HG02763 (cell line): ENCODE results near the gene VSTM5.
"Not testable (repeated sequence)": the region's sequence is repeated elsewhere in the genome, so short reads cannot be mapped to it uniquely, and the experiment has no call there.

Experiments used
- ATAC-seq: cut with Tn5 transposase; IDR thresholded peaks from one replicate; pipeline ENCODE4 v1.9.1; 2021; ENCODE audit warnings: mild to moderate bottlenecking, moderate library complexity; ENCODE audit not compliant: unreplicated experiment

The VSTM5 gene, protein sequence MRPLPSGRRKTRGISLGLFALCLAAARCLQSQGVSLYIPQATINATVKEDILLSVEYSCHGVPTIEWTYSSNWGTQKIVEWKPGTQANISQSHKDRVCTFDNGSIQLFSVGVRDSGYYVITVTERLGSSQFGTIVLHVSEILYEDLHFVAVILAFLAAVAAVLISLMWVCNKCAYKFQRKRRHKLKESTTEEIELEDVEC

DNA sequence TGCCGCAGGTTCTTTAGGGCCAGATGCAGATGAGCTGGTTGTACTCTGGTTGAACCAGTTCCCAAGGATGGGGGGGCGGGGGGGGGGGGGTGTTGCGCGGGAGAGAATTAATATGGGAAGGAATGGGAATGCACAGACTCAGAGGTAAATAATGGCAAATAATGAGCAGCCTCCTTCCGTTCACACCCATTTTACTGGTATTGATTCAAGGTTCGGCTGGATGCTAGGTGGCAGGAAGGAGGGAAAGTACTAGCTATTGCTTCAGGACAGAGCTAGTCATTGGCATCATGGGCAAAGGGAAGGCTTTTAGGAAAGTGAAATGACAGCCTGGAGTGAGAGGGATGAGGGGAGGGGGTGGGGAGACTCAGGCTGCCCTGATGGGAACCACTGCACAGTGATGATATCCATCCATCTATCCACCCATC, at the start of gene VSTM5:
VSTM5 (minus strand) TSS at position 25 of the 425 bp plus-strand sequence. CDS start 116 bp downstream, outside the sequence.
- ATAC-seq: no peak

DNA sequence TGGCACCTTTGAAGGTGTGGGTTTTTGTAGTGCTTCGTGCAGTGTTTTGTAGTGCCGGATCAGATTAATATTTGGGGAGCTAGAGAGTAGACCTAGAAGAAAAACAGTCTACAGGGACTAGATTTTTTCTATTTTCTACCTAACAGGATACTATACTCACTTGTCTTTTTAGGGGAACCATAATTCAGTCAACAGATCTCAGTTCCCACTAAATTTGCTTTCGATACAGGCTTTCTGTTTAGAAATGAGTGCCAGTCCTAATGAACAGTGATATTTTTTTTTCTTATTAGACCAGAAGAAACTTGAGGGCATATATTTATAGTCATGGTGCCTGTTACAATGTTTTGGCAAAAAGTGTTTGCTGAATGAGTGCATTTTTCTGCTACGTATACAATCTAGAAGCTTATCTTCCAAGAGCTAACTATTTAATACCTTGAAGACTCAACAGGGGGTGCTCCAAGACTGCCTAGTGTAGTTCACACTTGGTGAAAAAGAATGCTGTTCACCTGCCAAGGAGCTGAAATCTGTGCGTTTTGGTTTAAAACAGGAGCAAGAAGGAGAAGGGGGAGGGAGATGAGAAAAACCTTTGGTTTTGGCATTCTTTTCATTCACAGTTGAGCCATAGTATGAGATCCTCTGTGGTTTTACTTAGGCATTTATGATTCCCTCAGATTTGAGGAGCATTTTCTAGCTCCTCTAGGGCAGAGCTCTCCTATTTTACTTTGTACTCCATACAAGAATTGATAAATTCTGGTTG, 44.9 kb upstream of the VSTM5 start:
- ATAC-seq: no peak

DNA sequence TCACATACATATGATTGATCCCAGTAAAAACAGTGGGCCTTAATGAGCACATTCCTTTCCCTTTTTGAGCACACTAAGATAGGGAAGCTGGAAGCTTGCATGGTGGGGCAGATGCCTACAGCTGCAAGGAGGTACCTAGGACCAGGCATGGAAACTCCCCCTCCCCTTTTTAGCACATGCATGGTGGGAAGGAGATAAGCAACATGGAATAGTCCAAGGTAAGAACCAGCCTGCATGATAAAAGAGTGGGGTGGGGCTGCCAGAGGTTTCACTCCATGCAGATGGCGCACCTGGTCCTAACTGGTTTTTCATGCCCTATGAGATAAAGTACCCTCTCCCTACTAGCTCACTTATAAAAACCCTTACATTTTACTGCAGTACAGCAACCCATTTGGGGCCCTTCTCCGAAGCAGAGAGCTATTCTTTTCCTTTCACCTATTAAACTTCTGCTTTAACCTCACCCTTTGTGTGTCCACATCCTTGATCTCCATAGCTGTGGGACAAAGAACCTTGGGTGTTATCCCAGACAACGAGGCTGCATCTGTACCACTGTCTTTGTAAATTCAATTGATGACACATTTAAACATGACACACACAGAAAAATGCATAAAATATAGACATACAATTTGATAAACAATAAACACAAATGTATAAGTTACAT, 40.1 kb upstream of the VSTM5 start:
- no peak for ATAC-seq

DNA sequence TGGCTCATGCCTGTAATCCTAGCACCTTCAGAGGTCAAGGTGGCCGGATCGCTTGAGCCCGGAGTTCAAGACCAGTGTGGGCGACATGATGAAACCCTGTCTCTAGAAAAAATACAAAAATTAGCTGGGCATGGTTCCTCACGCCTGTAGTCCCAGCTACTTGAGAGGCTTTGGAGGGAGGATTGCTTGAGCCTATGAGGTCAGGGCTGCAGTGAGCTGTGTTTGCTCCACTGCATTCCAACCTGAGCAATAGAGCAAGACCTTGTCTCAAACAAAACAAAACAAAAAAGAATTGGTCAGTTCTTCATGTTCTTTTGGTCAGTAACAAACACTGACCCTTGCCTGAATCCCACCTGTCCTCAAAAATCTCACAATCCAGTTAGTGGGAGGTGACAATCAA, 36.7 kb upstream of the VSTM5 start:
- ATAC-seq: no peak

DNA sequence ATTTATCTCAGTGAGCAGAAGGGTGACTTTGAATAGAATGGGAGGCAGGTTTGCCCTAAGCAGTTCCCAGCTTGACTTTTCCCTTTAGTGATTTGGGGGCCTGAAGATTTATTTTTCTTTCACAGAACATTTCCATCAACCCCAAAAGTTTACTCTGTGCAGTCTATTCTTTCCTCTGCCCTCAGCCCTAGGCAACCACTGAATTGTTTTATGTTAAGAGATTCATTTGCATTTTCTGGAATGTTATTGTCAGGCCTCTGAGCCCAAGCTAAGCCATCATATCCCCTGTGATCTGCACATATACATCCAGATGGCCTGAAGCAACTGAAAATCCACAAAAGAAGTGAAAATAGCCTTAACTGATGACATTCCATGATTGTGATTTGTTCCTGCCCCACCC, 28.7 kb upstream of the VSTM5 start:
- ATAC-seq: not testable (repeated sequence)

DNA sequence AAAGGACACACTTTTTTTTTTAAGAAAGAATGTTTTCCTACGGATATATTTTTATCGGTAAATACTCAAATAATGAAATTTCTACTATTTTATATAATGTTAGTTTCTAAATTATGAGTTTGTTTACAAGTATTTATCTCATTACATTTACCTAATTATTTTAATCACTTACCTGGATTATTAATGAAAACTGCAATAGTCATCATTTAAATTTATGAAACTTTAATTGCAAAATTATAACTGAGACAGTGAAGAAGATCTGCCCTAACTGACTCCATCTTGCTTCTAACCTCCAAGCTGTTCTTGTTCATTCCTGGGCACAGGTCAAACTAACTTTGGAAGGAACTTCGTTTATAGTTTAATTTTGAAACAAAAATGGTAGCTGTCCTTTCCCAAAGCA, 25.2 kb upstream of the VSTM5 start:
- ATAC-seq: no peak

DNA sequence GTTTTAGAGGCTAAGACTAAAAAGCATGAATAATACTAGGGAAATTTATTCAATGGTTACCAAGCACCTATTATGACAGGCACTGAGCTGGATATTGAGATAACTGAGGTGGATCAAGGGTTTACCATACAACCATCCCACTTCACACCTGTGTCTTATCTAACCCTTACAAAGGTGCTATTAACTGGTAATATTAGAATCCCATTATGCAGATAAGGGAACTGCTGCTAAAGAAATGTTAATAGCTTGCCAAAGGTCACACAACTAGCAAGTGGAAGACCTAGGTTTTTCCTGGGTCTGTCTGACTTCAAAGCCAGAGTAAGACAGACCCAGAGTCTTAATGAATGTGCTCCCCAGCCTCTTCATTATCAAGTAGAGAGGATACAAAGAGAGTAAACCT, 21.1 kb upstream of the VSTM5 start:
- ATAC-seq: no peak

DNA sequence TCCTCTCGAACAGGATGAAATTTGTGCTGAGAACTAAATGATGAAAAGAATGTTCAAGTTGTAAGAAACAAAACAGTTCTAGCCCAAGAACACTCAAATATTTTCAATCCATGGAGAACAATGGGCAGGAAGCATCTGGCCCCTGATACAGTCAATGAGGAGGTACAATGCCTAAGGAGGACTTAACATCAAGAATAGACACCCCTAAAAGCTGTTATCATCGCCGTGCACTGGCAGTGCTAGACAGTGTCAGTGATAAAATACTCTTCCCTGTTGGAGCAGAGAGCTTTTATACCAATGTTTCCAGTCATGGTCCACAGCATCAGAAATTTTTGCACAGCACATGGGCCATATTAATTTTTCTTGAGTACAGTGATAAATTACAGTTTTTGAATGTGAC, 20.2 kb upstream of the VSTM5 start:
- ATAC-seq: no peak

DNA sequence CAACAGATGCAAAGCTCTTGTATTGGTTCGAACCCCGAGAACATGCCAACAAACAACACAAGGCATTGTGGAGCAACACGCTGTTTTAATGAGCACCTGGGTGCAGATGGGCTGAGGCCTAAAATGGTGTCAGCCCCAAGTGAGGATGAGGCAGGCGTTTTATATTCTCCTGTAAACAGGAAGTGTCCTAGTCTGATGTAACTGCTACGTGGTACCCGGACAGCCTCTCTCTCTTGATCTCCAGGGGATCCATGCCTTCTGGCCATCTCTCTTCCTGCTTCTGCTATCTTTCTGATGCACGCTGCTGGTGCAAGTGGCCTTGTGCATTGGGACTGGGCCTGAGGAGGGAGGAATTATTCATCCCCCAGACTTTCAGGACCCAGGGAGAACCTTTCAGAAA, 19.4 kb upstream of the VSTM5 start:
- no peak for ATAC-seq

DNA sequence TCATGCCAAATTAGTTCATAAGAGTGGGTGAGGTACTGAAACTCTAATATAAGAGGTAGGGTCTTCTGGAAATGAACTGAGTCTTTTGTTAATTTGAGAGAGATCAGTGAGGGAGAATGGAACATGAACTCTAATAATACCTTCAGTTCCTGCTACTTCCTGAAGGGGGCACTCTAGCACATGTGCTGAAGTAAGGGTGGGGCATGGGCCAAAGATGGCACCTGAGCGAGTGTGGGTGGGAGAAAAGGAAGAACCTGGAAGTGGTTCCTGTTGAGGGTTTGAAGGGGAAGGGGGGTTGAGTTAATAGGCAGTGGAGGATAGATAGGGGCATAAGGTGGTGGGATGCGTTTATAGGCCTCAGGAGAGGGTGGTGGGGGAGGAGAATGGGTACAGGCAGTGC, 18.0 kb upstream of the VSTM5 start:
- not testable (repeated sequence) for ATAC-seq

DNA sequence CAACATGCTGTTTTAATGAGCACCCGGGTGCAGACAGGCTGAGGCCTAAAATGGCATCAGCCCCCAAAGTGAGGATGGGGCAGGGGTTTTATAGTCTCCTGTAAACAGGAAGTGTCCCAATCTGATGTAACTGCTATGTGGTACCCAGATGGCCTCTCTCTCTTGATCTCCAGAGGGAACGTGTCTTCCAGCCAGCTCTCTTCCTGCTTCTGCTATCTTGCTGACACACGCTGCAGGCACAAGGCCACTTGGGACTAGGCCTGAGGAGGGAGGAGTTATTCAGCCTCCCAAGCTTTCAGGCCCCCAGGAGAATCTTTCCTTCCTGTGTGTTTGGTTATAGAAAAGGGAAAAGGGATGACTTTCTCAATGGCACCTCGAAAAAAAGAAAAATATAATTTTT, 11.4 kb upstream of the VSTM5 start:
- ATAC-seq: no peak

DNA sequence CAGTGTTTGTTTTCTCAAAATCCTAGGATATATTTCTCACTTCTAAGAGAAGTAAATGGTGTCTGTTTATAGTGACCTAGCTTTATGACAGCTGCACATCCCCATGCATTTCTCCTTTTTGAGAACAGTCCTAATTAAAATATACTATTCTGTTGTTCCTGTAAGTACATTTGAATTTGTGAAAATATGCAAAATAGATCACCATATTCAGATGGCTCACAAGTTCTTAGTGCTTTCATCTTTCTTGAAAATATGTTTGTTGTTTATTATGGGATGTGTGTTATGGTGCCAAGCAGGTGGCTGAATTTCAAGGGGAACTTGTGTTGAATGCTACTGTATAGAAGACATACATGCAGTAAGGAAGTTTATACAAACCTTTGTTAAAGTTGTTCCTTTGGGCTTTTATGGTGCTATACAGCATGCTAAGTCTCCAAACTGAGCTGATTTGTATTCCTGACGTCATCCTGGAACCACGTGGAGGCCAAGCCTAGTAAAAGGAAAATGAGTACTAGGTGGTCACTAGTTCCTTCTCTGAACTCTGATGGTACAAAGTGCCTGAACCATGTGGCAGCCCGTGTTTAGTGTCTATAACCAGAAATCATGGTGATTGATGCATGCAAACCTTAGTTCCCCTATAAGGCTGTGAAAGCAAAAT, 7.8 kb upstream of the VSTM5 start:
- no peak for ATAC-seq

DNA sequence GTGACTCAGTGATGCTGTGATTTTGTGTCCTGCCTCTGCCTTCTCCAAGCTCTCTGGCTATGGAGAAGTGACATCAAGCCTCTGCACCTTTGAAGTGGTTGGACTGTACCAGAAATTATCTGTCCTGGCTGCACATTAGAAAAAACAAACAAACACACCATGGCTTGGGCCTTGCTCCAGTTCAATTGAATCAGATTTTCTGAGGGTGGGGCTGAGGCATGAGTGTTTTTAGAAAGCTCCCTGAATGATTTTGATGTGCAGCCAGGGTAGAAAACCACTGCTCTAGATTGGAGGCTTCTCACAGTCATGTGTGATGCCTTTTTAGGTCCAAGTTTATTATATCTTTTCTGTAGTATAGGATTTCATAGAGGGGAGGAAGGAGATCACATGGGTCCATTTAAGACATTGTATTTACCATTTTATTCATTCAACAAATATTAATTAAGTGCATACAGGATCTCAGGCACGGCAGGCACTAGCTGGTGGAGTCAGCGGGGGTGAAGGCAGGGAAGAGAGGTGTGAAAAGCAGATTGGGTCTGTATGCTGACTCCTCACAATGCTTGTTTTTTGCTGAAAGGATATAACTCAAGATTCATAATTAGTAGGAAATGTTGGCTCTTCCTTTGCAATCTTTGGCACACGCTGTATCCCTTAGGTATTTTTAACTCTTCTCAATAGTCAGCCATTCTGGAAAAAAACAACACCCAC, 7.1 kb upstream of the VSTM5 start:
- ATAC-seq: no peak

DNA sequence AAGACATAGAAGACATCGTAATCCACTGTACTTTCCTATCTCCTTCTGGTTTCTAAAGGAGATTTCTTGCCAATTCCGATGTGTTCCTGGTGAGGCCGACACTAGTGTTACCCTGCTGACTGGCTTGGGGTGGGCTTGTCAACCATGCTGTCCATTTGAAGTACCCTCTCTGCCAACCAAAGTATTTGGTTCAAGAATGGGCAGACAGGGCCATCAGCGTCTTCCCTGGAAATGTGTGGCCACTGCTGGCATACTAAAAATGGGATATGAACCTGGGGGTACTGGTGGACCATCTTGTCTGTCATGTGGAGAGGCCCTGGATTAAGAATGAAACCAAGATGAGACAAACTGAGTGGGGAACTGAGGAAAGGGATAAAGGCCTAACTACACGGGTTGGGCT, 1.8 kb upstream of the VSTM5 start:
- ATAC-seq: no peak

DNA sequence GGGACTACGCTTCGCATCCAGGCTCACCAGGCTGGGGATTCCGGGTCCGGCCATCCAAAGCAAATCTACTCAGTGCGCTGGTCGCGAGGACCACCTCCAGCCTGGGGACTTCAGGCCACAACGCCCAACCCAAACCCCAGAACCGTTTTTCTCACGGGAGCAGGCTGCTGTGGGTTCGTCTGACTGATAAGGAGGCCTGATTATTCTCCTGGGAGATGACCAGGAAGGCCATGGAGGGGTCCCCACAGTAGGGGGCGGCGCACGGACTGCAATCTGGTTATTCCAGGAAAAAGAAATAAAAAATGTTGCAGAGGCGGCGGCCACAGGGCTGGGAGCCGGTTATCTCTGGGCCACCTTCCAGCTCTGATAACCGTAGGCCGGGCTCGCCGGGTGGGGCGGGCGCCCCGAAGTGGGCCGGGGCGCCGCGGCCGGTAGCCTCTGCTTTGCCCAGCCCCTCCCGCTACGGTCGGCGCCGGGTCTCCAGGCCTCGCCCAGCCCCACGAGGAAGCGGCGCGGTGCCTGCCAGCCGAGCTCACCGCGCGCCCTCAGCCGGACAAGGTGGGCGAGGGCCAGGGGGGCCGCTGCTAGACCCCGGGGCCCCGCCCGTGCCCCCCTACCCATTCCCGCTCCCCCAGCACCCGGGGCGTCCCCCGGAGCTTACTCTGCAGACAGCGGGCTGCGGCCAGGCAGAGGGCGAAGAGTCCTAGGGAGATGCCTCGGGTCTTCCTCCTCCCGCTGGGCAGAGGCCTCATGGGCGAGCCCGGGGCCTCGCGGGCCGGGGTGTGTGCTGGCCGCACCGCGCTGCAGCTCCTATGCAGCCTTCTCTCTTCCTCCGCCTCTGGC, 446 bp downstream of the VSTM5 start:
- no peak for ATAC-seq

DNA sequence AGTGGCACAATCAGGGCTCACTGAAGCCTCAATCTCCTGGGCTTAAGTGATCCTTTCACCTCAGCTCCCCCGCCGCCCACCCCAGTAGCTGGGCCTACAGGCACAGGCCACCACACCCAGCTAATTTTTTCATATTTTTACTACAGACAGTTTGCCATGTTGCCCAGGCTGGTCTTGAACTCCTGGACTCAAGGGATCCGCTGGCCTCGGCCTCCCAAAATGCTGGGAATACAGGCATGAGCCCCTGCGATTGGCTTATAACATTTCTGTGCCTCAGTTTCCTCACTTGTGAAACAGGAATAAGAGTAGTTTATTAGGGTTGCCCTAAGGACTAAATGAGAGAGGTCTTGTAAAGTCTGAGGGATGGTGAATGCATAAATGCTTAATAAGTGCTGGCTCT, 1.2 kb downstream of the VSTM5 start:
- no peak for ATAC-seq

DNA sequence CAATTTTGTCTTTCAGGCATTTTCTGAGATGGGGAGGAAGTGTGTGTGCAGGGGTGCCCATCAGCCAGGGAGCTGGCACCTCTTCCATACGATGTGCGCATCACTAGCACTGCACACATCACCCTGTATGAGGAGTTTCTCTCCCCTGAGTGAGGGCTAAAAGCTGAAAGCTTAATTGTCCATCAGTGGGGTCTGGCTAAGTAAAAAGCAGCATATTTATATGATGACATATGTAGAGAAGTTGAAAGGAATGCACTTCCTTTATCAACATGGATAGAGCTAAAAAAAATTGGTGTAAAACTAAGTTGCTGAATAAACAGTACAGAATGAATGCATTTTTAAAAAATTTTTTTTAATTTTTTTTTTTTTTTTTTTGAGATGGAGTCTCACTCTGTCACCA, 4.0 kb downstream of the VSTM5 start:
- ATAC-seq: no peak

DNA sequence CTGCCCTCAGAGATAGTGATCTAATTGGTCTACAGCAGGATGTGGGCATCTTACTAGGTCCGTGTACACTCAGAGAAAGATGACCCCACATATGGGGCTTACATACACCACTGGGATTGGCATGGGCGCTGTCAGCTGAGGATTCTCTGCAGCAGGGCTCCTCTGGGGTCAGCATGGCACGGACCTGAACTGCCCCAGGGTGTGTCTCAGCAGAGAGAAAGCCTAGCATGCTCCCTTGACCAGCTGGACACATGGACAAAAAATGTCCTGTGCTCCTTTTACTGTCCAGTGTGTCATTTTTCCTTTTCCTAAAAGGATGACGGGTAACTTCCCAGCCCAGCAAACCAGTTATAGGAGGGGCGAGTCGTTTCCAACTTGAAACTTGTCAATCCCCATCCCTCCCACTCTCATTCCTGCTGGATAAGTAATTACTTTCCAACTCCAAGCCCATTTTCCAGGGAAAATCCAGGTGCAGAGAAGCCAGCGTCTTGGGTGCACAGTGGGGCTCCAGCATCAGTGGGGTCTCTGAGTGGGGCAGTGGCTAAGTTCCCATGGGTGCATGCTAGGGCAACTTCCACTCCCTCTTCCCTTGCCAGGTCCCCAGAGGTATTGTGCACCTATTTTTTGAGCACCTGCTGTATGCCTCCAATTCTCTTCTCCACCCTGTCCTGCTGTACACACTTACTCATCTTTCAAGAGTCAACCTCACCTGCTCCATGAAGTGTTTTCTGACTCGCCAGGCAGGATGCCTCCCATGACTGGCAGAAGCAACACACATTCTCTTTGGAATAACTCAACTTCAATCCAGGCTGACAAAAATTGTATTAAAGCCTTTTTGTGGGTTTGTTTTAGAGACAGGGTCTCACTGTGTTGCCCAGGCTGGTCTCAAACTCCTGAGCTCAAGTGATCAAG, 5.0 kb downstream of the VSTM5 start:
- ATAC-seq: no peak

DNA sequence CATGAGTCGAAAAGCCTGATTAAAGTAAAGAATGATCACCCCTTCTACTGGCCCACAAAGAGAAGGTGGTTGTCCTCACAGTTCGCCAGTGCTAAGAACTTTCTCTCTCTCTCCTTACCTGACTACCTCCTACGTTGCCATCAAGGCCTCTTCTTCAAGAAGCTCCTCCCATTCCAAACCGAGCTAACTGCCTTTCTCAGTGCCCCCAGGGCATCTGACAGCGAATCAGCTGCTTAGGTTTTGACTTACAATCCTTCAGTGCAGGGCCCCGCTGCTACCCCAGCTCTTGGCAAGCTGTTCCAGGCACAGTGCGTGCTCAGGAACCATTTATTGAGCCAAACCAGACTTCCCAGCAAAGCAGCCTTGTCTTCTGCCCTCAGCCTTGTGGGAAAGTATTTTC, 5.8 kb downstream of the VSTM5 start:
- ATAC-seq: no peak
